Coronary artery (tissue), 2 donors: ENCODE data around the gene RAB15.

Source experiments
- DNase-seq: peaks from one replicate; pipeline ENCODE4 v3.0.0-alpha.2; 2017; ENCODE audit warnings: low spot score
- H3K27ac ChIP-seq, 2 donors: fragments of 200-600 bp; sonication (generic); one replicate each; pipeline ENCODE4 v1.5.1; 2016 to 2019
- H3K4me3 ChIP-seq: fragments of 200-600 bp; sonication (generic); 2 replicates; pipeline ENCODE4 v1.5.1; 2016; ENCODE audit warnings: mild to moderate bottlenecking, moderate library complexity
- TF ChIP-seq, protein P1 (sequence below): fragments of 200-600 bp; sonication (generic); IDR thresholded peaks from one replicate; pipeline ENCODE4 v1.5.1; 2019; ENCODE audit warnings: antibody characterized with exemption

Gene RAB15

DNA sequence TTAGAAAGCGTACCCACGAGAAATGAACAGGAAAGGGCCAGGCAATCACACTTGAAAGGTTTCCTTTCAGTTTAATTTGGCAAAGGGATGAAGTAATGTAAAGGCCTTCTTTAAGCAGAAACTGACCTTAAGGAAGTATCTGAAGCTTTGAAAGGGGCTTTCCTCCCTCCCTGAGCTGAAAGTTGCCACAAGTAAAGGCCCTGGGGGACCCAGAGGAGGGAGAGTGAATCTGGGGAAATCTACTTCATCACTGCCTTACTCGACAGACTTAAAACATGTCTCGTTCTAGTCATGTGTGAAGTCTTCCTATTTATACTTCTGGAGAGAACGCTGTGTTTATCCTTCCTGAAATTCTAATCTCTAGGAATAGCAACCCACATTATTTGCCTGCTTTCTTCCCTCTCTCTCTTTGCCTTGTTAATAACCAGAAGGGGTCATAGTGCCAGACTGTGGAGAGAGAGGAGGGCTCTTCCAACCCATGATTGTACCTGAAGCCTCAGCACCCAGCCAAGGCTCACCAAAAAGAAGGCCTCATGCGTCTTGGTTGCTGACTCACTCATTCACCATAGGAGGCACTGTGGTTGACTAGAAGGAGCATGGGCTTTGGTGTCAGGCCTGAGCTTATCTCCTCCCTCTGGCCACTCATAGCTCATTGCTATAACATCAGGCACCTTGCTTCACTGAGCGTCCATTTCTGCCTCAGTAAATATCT, 19.4 kb downstream of the RAB15 start:
- H3K27ac ChIP-seq, result peak overlapping the region in 1 of 2 donors; percentile 46
- DNase-seq, result no peak
- TF ChIP-seq, protein P1, sequence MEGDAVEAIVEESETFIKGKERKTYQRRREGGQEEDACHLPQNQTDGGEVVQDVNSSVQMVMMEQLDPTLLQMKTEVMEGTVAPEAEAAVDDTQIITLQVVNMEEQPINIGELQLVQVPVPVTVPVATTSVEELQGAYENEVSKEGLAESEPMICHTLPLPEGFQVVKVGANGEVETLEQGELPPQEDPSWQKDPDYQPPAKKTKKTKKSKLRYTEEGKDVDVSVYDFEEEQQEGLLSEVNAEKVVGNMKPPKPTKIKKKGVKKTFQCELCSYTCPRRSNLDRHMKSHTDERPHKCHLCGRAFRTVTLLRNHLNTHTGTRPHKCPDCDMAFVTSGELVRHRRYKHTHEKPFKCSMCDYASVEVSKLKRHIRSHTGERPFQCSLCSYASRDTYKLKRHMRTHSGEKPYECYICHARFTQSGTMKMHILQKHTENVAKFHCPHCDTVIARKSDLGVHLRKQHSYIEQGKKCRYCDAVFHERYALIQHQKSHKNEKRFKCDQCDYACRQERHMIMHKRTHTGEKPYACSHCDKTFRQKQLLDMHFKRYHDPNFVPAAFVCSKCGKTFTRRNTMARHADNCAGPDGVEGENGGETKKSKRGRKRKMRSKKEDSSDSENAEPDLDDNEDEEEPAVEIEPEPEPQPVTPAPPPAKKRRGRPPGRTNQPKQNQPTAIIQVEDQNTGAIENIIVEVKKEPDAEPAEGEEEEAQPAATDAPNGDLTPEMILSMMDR, result no peak
- no peak overlapping the region for H3K4me3 ChIP-seq

DNA sequence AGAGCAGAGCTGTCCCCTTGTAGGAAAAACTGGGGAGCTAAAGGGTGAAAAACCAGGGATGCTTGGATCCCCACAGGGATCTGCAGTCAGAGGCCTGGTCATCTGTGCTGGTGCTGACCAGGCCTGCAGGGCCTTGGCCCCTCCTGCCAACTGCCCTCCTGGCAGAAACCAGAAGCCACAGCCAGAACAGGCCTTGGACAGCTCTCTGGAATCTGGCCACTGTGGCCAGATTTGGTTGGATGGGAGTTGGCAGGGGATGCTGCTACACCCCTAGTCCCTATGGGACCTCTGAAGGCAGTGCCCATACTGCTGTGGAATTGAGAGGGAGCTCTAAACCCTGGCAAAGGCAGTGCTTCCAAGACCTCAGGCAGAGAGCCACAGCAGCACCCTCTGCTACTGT, 20.4 kb downstream of the RAB15 start:
- TF ChIP-seq, protein P1, result no peak
- Histone ChIP-seq H3K27ac (peak overlapping the region in 1 of 2 donors; percentile 46), H3K4me3 (no peak overlapping the region)
- no peak for DNase-seq

DNA sequence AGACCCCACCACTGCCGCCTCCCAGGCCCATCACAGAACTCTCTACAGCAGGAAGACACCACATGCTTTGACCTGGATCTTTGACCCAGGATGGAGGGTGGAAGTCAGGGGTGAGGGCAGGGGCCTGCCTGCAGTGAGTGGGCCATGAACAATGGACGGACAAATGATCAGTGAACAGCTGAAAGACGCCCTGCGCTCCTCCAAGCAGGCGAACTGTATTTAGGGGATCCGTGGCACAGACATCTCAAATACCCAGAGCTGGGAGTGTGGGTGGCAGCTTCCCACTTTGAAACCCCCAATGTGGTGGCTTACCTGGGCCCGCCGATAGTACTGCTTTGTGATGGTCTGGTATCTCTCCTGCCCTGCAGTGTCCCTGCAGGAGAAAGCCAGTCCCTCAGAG, 20.8 kb downstream of the RAB15 start:
- no peak for DNase-seq
- TF ChIP-seq, protein P1, result no peak

DNA sequence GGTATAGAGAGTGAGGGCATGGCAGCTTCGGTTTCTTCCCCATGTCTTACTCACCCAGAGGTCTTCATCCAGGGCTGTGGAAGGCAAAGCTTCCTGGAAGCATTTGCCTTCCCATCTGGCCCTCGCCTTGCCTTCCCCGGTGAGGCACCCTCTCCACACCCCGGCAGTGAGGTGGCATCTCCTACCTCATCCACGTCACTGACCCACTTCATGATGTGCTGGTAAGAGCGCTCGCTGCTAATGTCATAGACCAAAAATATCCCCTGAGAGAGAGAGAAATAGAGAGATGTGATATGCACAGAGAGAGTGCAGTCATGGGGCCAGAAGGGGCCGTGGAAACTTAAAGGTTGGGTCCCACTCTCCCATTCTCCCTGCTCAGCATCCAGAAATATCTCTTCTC, 21.2 kb downstream of the RAB15 start:
- H3K4me3 ChIP-seq, result no peak overlapping the region
- no peak for DNase-seq
- peak overlapping the region in 1 of 2 donors; percentile 46 for H3K27ac ChIP-seq
- TF ChIP-seq, protein P1, result no peak

More for the DNA sequence above, 20.8 kb downstream of the RAB15 start:
- peak overlapping the region in 1 of 2 donors; percentile 46 for H3K27ac ChIP-seq
- H3K4me3 ChIP-seq, result no peak overlapping the region

DNA sequence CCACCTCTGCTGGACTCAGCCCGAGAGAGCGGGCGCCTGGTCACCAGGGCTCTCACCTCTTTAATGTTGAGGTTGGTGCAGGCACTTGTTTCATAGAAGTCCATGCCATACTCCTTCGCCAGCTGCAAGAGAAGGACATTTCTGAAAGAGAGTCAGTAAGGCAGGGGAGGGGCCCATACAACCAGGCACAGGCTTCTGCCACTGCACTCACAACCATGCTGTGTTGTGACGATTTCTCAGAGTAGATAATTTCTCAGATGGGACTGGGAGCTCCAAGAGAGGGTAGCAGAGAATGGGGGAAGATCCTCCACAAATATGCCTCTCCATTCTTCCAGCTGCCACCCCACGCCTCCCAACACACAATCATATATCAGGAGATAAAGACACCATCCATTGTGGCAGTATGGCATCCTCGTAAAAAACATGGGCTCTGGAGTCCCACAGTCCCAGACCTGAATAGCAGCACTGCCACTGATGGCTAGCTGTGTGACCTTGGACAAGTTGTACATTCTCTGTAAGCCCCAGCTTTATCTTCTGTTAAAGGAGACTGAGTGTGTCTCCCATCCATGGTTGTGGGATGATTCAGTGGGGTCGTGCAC, 23.4 kb downstream of the RAB15 start:
- DNase-seq, result no peak
- Histone ChIP-seq H3K27ac (no peak overlapping the region), H3K4me3 (no peak overlapping the region)
- TF ChIP-seq, protein P1, result no peak

DNA sequence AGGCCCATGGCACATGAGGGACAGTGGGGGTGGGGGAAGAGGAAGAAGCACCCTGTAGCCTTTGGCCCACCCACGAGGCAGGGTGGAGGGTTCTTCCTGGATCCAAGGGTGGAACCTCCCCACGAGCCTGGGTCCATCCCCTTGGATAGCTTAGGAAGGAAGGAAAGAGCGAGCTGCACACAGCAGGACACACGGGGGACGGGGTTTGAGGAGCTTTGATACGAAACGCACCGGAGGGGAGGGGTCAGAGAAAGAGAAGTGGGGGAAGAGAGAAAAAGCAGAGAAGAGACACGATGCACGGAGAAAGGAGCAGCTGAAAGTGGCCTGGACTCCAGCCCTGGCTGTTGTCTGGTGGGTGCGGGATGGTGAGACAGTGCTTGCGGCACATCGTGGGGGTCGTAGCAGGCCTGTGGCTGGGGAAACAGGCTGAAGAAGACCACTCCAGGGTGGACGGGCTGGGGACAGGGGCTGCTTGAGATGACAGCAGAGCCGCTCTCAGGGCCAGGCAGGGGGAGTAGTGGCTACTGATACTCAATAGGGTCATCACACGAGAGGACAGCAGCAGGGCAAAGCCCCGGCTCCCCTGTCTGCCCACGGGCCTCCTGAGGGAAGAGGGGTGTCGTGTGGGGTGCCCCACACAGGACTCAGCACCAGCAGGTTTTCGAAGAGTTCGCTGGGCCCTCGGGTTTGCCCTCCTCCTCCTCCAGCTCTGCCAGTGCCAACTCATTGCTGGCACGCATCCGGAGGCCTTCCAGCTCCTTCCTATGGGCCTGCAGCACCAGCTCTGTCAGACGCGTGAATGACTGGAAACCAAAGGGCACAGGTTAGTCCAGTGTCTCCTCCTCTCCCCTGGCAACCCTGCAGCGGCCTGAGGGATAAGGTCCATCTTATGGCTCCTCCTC, 24.2 kb downstream of the RAB15 start:
- Histone ChIP-seq H3K4me3 (no peak overlapping the region), H3K27ac (no peak overlapping the region)

More for the DNA sequence above, 24.2 kb downstream of the RAB15 start:
- DNase-seq, result no peak
- TF ChIP-seq, protein P1, result no peak
